OCI-LY7 (cell line): ENCODE measurements around the gene MXD4. TPM values are rescaled to one million over a fixed set of nuclear protein-coding genes. Genes with fewer than 3 reads are reported as not detected.

Source experiments
- BruUV-seq: library from RNA; stranded (reverse); fragments of 400-500 nt; replicated peaks from 2 replicates; lab custom pipeline; 2021; lab: Mats Ljungman, UMichigan
- CTCF ChIA-PET: fragments of 300-600 bp; sonication (Branson Sonifier 250); formaldehyde crosslinking; loops from one replicate; lab custom pipeline; 2022; ENCODE audit warnings: antibody characterized with exemption; ENCODE audit not compliant: unreplicated experiment; lab: Charles Lee
- POLR2A ChIA-PET: fragments of 300-600 bp; sonication (Branson Sonifier 250); formaldehyde crosslinking; loops from one replicate; lab custom pipeline; 2022; ENCODE audit warnings: antibody characterized with exemption; lab: Charles Lee
- DNase-seq: peaks from one replicate; pipeline ENCODE4 v3.0.0-alpha.2; 2015; ENCODE audit warnings: low spot score
- H2AFZ ChIP-seq: fragments of 200-600 bp; sonication (generic), shearing (Covaris generic); 2 replicates; pipeline ENCODE4 v1.6.1; 2014; ENCODE audit warnings: mild to moderate bottlenecking, antibody characterized with exemption, low read length, moderate library complexity
- H3K27ac ChIP-seq: fragments of 200-600 bp; sonication (generic); 2 replicates; pipeline ENCODE4 v1.5.1; 2014; ENCODE audit warnings: mixed run types, low read depth, mild to moderate bottlenecking, moderate library complexity, low read length, inconsistent platforms; ENCODE audit not compliant: poor library complexity, severe bottlenecking
- H3K36me3 ChIP-seq: fragments of 200-600 bp; sonication (generic); 2 replicates; pipeline ENCODE4 v1.6.1; 2014; ENCODE audit warnings: mild to moderate bottlenecking, antibody characterized with exemption, low read length, moderate library complexity, mixed read lengths; ENCODE audit not compliant: insufficient read depth
- H3K4me1 ChIP-seq: fragments of 200-600 bp; sonication (generic); 2 replicates; pipeline ENCODE4 v1.5.1; 2014; ENCODE audit warnings: mild to moderate bottlenecking, low read length; ENCODE audit not compliant: insufficient read depth, poor library complexity, severe bottlenecking
- H3K4me2 ChIP-seq: fragments of 200-600 bp; sonication (generic); 2 replicates; pipeline ENCODE4 v1.6.1; 2014; ENCODE audit warnings: mild to moderate bottlenecking, low read length
- H3K4me3 ChIP-seq: fragments of 200-600 bp; sonication (generic); 2 replicates; pipeline ENCODE4 v1.5.1; 2014; ENCODE audit warnings: mild to moderate bottlenecking, low read depth, low read length; ENCODE audit not compliant: poor library complexity, severe bottlenecking
- H3K79me2 ChIP-seq: fragments of 200-600 bp; sonication (generic); 2 replicates; pipeline ENCODE4 v1.6.1; 2016; ENCODE audit warnings: low read depth, mild to moderate bottlenecking, low read length, moderate library complexity, mixed read lengths; ENCODE audit not compliant: insufficient read depth
- H3K9me2 ChIP-seq: fragments of 200-600 bp; sonication (generic); 2 replicates; pipeline ENCODE4 v1.6.1; 2016; ENCODE audit warnings: mild to moderate bottlenecking, low read length, mixed read lengths; ENCODE audit not compliant: insufficient read depth
- H3K9me3 ChIP-seq: fragments of 200-600 bp; sonication (generic); 2 replicates; pipeline ENCODE4 v1.6.1; 2014; ENCODE audit warnings: mild to moderate bottlenecking, mixed run types, low read length, mixed read lengths
- H4K20me1 ChIP-seq: fragments of 200-600 bp; sonication (generic); 2 replicates; pipeline ENCODE4 v1.6.1; 2014; ENCODE audit warnings: mild to moderate bottlenecking, antibody characterized with exemption, low read length, moderate library complexity, mixed read lengths; ENCODE audit not compliant: insufficient read depth
- CTCF ChIP-seq: fragments of 200-600 bp; sonication (generic); conservative IDR thresholded peaks from 2 replicates; pipeline ENCODE4 v1.5.1; 2014; ENCODE audit warnings: mild to moderate bottlenecking, antibody characterized with exemption, low read length, moderate library complexity, mixed read lengths
- EZH2phosphoT487 ChIP-seq: fragments of 200-600 bp; sonication (generic); IDR thresholded peaks from 2 replicates; pipeline ENCODE4 v1.6.1; 2018; ENCODE audit warnings: low read depth, borderline replicate concordance, mild to moderate bottlenecking, mixed run types, antibody characterized with exemption, low read length, moderate library complexity, mixed read lengths
- intact Hi-C: fragments of 100-400 bp; cut with micrococcal nuclease; formaldehyde crosslinking; loops from one replicate; pipeline ENCODE4 v1.10.0; 2022; ENCODE audit not compliant: unreplicated experiment
- total RNA-seq, 2 experiments: library from RNA; depleted of rRNA in 1 of 2; stranded (reverse); fragments of >200 nt in 1 of 2; shearing (Covaris generic) in 1 of 2; gene quantifications; 2 replicates each; pipeline ENCODE4 v1.2.3, GENCODE V29; 2014 to 2022

The MXD4 gene
- total RNA-seq, 2 experiments from 2014 or later = 3.0 to 11.6 TPM

GRCh38 chr4:2304321-2304876, 42.5 kb upstream of the MXD4 start:
- no peaks in the 10 kb centered on the region for H3K4me1 ChIP-seq
- no peak overlapping the region for H3K27ac ChIP-seq
- no TSS peak for BruUV-seq
- POLR2A ChIA-PET = interaction anchor here (0.5 kb wide), 1 partner anchor 150 kb away, joined by 3 read pairs; no protein-coding TSS in a partner anchor
- CTCF ChIA-PET = interaction anchor here (0.6 kb wide), 2 partner anchors 63 to 66 kb away, joined by 3 to 4 read pairs; partner anchors contain the start of genes HAUS3 and POLN
- intact Hi-C loops = no loop called here
- no peak for TF ChIP-seq EZH2phosphoT487
- no peak for TF ChIP-seq CTCF
- DNase-seq = no peak
- H3K9me3 ChIP-seq = no peaks in the 10 kb centered on the region
- no peak overlapping the region for H3K4me2 ChIP-seq
- H4K20me1 ChIP-seq = no peaks in the 10 kb centered on the region
- no peaks in the 10 kb centered on the region for H3K36me3 ChIP-seq
- H2AFZ ChIP-seq = no peak overlapping the region
- H3K9me2 ChIP-seq = no peaks in the 10 kb centered on the region
- no peaks in the 10 kb centered on the region for H3K79me2 ChIP-seq
- no peak overlapping the region for H3K4me3 ChIP-seq

GRCh38 chr4:2303686-2304320, 41.9 kb upstream of the MXD4 start:
- Histone ChIP-seq H3K4me3 (no peak overlapping the region), H3K9me3 (no peaks in the 10 kb centered on the region), H3K9me2 (no peaks in the 10 kb centered on the region), H4K20me1 (no peaks in the 10 kb centered on the region), H3K36me3 (no peaks in the 10 kb centered on the region), H2AFZ (no peak overlapping the region), H3K27ac (no peak overlapping the region), H3K4me2 (no peak overlapping the region), H3K4me1 (no peaks in the 10 kb centered on the region), H3K79me2 (no peaks in the 10 kb centered on the region)
- TF ChIP-seq CTCF (no peak), EZH2phosphoT487 (no peak)
- intact Hi-C loops = no loop called here
- no TSS peak for BruUV-seq
- no peak for DNase-seq
- CTCF ChIA-PET = interaction anchor here (0.6 kb wide), 1 partner anchor 62 kb away, joined by 4 read pairs; the partner anchor contains the start of genes HAUS3 and POLN
- POLR2A ChIA-PET = no interaction called here
